ENCODE measurements around the gene MRPL27. TPM values are rescaled to one million over a fixed set of nuclear protein-coding genes. Genes with fewer than 3 reads are reported as not detected.

The MRPL27 gene
- total and polyA plus RNA-seq, 2 of the 4 experiments (the other 2 are of a cell fraction), result 176 to 202 TPM

- ATAC-seq (ENCODE audit: low read depth) (no peak), DNase-seq (no peak)
- dilution Hi-C loops (cut with HindIII; ENCODE audit: low sequenced_read_pairs, unreplicated experiment), result no loop called here
- no peak overlapping the region for H2AK9ac ChIP-seq (replicated peaks; ENCODE audit: low read depth, low read length, poor library complexity)
- no peaks in the 10 kb centered on the region for H3K79me1 ChIP-seq (ENCODE audit: low read depth in 1 of 2, low read length in 2 of 2)
- H3K18ac ChIP-seq (ENCODE audit: low read depth, low read length), result no peak overlapping the region
- H3K56ac ChIP-seq (ENCODE audit: extremely low read depth, insufficient read depth, low read length), result no peak overlapping the region
- no peak overlapping the region for H3K4me3 ChIP-seq (ENCODE audit: insufficient read depth, low read depth, low read length)
- H3K23ac ChIP-seq (ENCODE audit: low read depth, low read length), result no peak overlapping the region
- in situ Hi-C loops (cut with MboI; ENCODE audit: low sequenced_read_pairs), result no loop called here
- H3K36me3 ChIP-seq (ENCODE audit: control insufficient read depth, insufficient read depth, low read length), result no peaks in the 10 kb centered on the region
- no peak overlapping the region for H2BK120ac ChIP-seq (ENCODE audit: low read depth, low read length)
- H3K4me2 ChIP-seq (ENCODE audit: low read depth, low read length), result no peak overlapping the region
- BruUV-seq (replicated peaks), result no TSS peak
- CTCF ChIA-PET, result no interaction called here
- H2AFZ ChIP-seq (replicated peaks; ENCODE audit: low read length, poor library complexity), result no peak overlapping the region
- no peak overlapping the region for H4K8ac ChIP-seq (ENCODE audit: low read depth in 2 of 2, low read length in 2 of 2)
- peaks cover 2% of the 10 kb centered on the region; the same call in 1 of the 2 replicates for H3K9me3 ChIP-seq (ENCODE audit: control insufficient read depth, insufficient read depth, low read length)
- no peak overlapping the region for H2AK5ac ChIP-seq (ENCODE audit: low read depth, low read length)
- H4K20me1 ChIP-seq (ENCODE audit: insufficient read depth, low read length), result no peaks in the 10 kb centered on the region
- no peaks in the 10 kb centered on the region for H3K9me1 ChIP-seq (ENCODE audit: insufficient read depth, low read length)
- intact Hi-C loops (cut with micrococcal nuclease), result no loop called here
- no peak overlapping the region for H4K91ac ChIP-seq (ENCODE audit: insufficient read depth, low read depth, low read length)
- H2BK20ac ChIP-seq (ENCODE audit: low read depth, low read length), result no peak overlapping the region
- no peaks in the 10 kb centered on the region for H3K4me1 ChIP-seq (ENCODE audit: control insufficient read depth, insufficient read depth, low read length)
- no peak overlapping the region for H2BK15ac ChIP-seq (ENCODE audit: low read depth, low read length)
- no peak for TF ChIP-seq CEBPB (IDR thresholded peaks at IDR 0.05; ENCODE audit: low read depth, low read length)
- no peak for TF ChIP-seq POLR2A (IDR thresholded peaks at IDR 0.05; ENCODE audit: low read depth, low read length)
- no peak for TF ChIP-seq NFE2L2 (IDR thresholded peaks at IDR 0.05; ENCODE audit: low read depth, low read length)
- TF ChIP-seq RAD21 (IDR thresholded peaks at IDR 0.05; ENCODE audit: low read length), result no peak
- no peak for TF ChIP-seq ELK1 (IDR thresholded peaks at IDR 0.05; ENCODE audit: borderline replicate concordance, low read depth, low read length)
- no peak for TF ChIP-seq MXI1 (IDR thresholded peaks at IDR 0.05; ENCODE audit: borderline replicate concordance, low read depth, low read length)
- no peak for TF ChIP-seq MAFK (IDR thresholded peaks at IDR 0.05; ENCODE audit: low read depth, low read length)
- TF ChIP-seq USF2 (IDR thresholded peaks at IDR 0.05; ENCODE audit: low read depth, low read length), result no peak
- no peak for TF ChIP-seq CTCF (conservative IDR thresholded peaks at IDR 0.05; ENCODE audit: low read depth, low read length)
- no peak for TF ChIP-seq RFX5 (IDR thresholded peaks at IDR 0.05; ENCODE audit: low read depth, low read length)
- TF ChIP-seq CHD1 (IDR thresholded peaks at IDR 0.05; ENCODE audit: low read depth, low read length), result no peak
- TF ChIP-seq BHLHE40 (IDR thresholded peaks at IDR 0.05; ENCODE audit: low read depth, low read length), result no peak
- no peak for TF ChIP-seq FOS (IDR thresholded peaks at IDR 0.05; ENCODE audit: low read depth, low read length)
- no peak for TF ChIP-seq MAZ (IDR thresholded peaks at IDR 0.05; ENCODE audit: borderline replicate concordance, low read depth, low read length)
- no peak for TF ChIP-seq RCOR1 (IDR thresholded peaks at IDR 0.05; ENCODE audit: insufficient replicate concordance, low read length)
- no peak for TF ChIP-seq SMC3 (IDR thresholded peaks at IDR 0.05; ENCODE audit: low read depth, low read length)
- no peak overlapping the region for H3K4ac ChIP-seq (ENCODE audit: low read depth, low read length)
- no peak overlapping the region for H3K9ac ChIP-seq (ENCODE audit: low read depth, low read length)
- H3K14ac ChIP-seq (replicated peaks; ENCODE audit: low read depth, low read length), result no peak overlapping the region
- no peak overlapping the region for H3K27ac ChIP-seq (ENCODE audit: insufficient read depth, low read length)
- no peak overlapping the region for H4K5ac ChIP-seq (ENCODE audit: low read depth, low read length)
- POLR2A ChIA-PET (ENCODE audit: unreplicated experiment), result no interaction called here
- H2BK5ac ChIP-seq (ENCODE audit: low read depth, low read length, poor library complexity, severe bottlenecking), result no peak overlapping the region
- 0 out of 2 replicates have a peak, but pooled peaks cover 2% of the 10 kb centered on the region for H3K27me3 ChIP-seq (ENCODE audit: control insufficient read depth, insufficient read depth, low read length)
These were observed 33.6 kb downstream of the MRPL27 start for GRCh38 chr17:50339381-50339780.
